Measurements from ENCODE around the gene TERT. TPM values are rescaled to one million over a fixed set of nuclear protein-coding genes. Genes with fewer than 3 reads are reported as not detected.
"Not testable (repeated sequence)": the region's sequence is repeated elsewhere in the genome, so short reads cannot be mapped to it uniquely, and the experiment has no call there.

The TERT gene
- total and polyA plus RNA-seq, 5 donors from 2014 or later = 0.22 TPM; not detected in 4

DNA sequence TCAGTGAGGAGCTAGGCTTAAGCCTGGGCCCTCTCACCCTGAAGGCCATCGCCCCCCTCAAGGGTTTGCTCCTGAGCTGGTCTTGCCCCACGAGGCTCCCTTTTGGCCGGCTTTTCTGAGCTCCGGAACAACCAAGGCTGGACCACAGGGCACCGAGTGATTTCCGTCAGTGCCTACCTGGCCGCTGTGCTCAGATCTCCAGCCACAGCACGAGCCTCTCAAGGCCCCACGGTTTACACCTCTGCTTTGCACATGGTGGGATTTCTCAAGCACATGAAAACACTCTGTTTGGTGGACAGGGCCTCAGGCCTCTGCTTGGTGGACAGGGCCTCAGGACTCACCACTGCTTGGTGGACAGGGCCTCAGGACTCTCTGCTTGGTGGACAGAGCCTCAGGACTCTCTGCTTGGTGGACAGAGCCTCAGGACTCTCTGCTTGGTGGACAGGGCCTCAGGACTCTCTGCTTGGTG lies 34.3 kb upstream of the TERT start:
- H3K4me1 ChIP-seq (ENCODE audit: control insufficient read depth, insufficient read depth, low read length, poor library complexity, severe bottlenecking) = no peaks in the 10 kb centered on the region
- no peaks in the 10 kb centered on the region for H3K27me3 Mint-ChIP-seq
- no peak overlapping the region for H3K27ac Mint-ChIP-seq
- ATAC-seq (ENCODE audit: low read depth in 2 of 2) = no peak
- no peak for DNase-seq
- no peak overlapping the region for H3K27ac ChIP-seq (ENCODE audit: insufficient read depth, low read length, poor library complexity, severe bottlenecking)
- no peak overlapping the region for H3K4me3 Mint-ChIP-seq
- no peaks in the 10 kb centered on the region for H3K27me3 ChIP-seq (ENCODE audit: control insufficient read depth, insufficient read depth, low read length)
- peaks cover 36% of the 10 kb centered on the region for H3K36me3 Mint-ChIP-seq
- peaks cover 0 to 14% (median 3%) of the 10 kb centered on the region in 4 donors for H3K4me1 Mint-ChIP-seq
- peaks cover 60% of the 10 kb centered on the region for H3K36me3 ChIP-seq (ENCODE audit: control insufficient read depth, insufficient read depth, low read length)
- no peak overlapping the region for H3K4me3 ChIP-seq (ENCODE audit: low read depth, low read length)
- H3K9me3 ChIP-seq (ENCODE audit: control insufficient read depth in 2 of 2, low read length in 2 of 2) = no peaks in the 10 kb centered on the region
- H3K9me3 Mint-ChIP-seq = no peaks in the 10 kb centered on the region

GRCh38 chr5:1328237-1329110 lies 33.6 kb upstream of the TERT start:
- not testable (repeated sequence) for H3K9me3 Mint-ChIP-seq; H3K27me3 Mint-ChIP-seq; H3K27ac ChIP-seq (ENCODE audit: insufficient read depth, low read length, poor library complexity, severe bottlenecking); H3K9me3 ChIP-seq (ENCODE audit: control insufficient read depth in 2 of 2, low read length in 2 of 2); DNase-seq; ATAC-seq (ENCODE audit: low read depth in 2 of 2); H3K4me3 ChIP-seq (ENCODE audit: low read depth, low read length); H3K4me3 Mint-ChIP-seq; H3K27me3 ChIP-seq (ENCODE audit: control insufficient read depth, insufficient read depth, low read length); H3K4me1 ChIP-seq (ENCODE audit: control insufficient read depth, insufficient read depth, low read length, poor library complexity, severe bottlenecking)
- peaks cover 41% of the 10 kb centered on the region for H3K36me3 Mint-ChIP-seq
- H3K4me1 Mint-ChIP-seq = peaks cover 0 to 14% (median 3%) of the 10 kb centered on the region in 4 donors
- H3K27ac Mint-ChIP-seq = peak overlapping the region in 2 of 3 donors; percentile 32 to 81
- peaks cover 54% of the 10 kb centered on the region for H3K36me3 ChIP-seq (ENCODE audit: control insufficient read depth, insufficient read depth, low read length)

GRCh38 chr5:1326901-1327756 lies 32.3 kb upstream of the TERT start:
- not testable (repeated sequence) for DNase-seq; H3K27me3 ChIP-seq (ENCODE audit: control insufficient read depth, insufficient read depth, low read length); H3K9me3 Mint-ChIP-seq; H3K4me3 Mint-ChIP-seq; H3K27ac Mint-ChIP-seq; H3K27me3 Mint-ChIP-seq; H3K4me1 ChIP-seq (ENCODE audit: control insufficient read depth, insufficient read depth, low read length, poor library complexity, severe bottlenecking); H3K4me3 ChIP-seq (ENCODE audit: low read depth, low read length); H3K9me3 ChIP-seq (ENCODE audit: control insufficient read depth in 2 of 2, low read length in 2 of 2); H3K27ac ChIP-seq (ENCODE audit: insufficient read depth, low read length, poor library complexity, severe bottlenecking); ATAC-seq (ENCODE audit: low read depth in 2 of 2)
- Mint-ChIP-seq H3K36me3 (peaks cover 34% of the 10 kb centered on the region), H3K4me1 (peaks cover 0 to 14% (median 3%) of the 10 kb centered on the region in 4 donors)
- H3K36me3 ChIP-seq (ENCODE audit: control insufficient read depth, insufficient read depth, low read length) = peaks cover 51% of the 10 kb centered on the region

- H3K27ac Mint-ChIP-seq; H3K4me1 ChIP-seq (ENCODE audit: control insufficient read depth, insufficient read depth, low read length, poor library complexity, severe bottlenecking); DNase-seq; ATAC-seq (ENCODE audit: low read depth in 2 of 2); H3K27me3 Mint-ChIP-seq; H3K9me3 ChIP-seq (ENCODE audit: control insufficient read depth in 2 of 2, low read length in 2 of 2); H3K4me3 Mint-ChIP-seq; H3K4me3 ChIP-seq (ENCODE audit: low read depth, low read length); H3K9me3 Mint-ChIP-seq; H3K27ac ChIP-seq (ENCODE audit: insufficient read depth, low read length, poor library complexity, severe bottlenecking); H3K27me3 ChIP-seq (ENCODE audit: control insufficient read depth, insufficient read depth, low read length): not testable (repeated sequence)
- peaks cover 47% of the 10 kb centered on the region for H3K36me3 ChIP-seq (ENCODE audit: control insufficient read depth, insufficient read depth, low read length)
- Mint-ChIP-seq H3K36me3 (peaks cover 29% of the 10 kb centered on the region), H3K4me1 (peaks cover 0 to 12% (median 2%) of the 10 kb centered on the region in 4 donors)
Measured at GRCh38 chr5:1326532-1326875, 31.6 kb upstream of the TERT start.

DNA sequence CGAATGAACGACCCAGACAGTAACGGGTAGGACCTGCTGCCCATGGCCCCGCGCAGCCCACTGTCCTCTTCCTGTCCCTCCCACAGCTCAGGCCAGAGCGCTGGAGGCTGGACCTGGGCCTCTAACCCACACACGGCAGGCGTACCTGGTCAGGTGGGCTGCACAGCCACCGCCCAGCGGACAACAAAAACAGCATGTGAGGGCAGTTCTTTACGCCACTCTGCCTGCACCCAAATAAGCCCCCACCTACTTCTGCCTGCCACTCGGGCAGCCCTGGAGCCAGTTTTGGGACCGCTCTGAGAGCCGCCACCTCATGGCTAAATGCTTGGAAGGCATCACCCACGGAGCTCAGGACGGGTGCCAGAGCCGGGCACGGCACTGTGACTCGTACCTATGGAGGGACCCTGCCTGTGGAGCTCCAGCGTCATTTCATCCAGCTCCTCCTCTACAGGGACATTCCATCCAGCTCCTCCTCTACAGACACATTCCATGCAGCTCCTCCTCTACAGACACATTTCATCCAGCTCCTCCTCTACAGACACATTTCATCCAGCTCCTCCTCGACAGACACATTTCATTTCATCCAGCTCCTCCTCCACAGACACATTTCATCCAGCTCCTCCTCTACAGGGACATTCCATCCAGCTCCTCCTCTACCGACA lies 31.1 kb upstream of the TERT start:
- H3K27ac Mint-ChIP-seq = no peak overlapping the region
- DNase-seq = no peak
- no peak overlapping the region for H3K27ac ChIP-seq (ENCODE audit: insufficient read depth, low read length, poor library complexity, severe bottlenecking)
- H3K9me3 ChIP-seq (ENCODE audit: control insufficient read depth in 2 of 2, low read length in 2 of 2) = no peaks in the 10 kb centered on the region
- H3K36me3 ChIP-seq (ENCODE audit: control insufficient read depth, insufficient read depth, low read length) = peaks cover 47% of the 10 kb centered on the region
- no peaks in the 10 kb centered on the region for H3K9me3 Mint-ChIP-seq
- peaks cover 33% of the 10 kb centered on the region for H3K36me3 Mint-ChIP-seq
- H3K4me1 ChIP-seq (ENCODE audit: control insufficient read depth, insufficient read depth, low read length, poor library complexity, severe bottlenecking) = no peaks in the 10 kb centered on the region
- peaks cover 0 to 12% (median 2%) of the 10 kb centered on the region in 4 donors for H3K4me1 Mint-ChIP-seq
- H3K4me3 ChIP-seq (ENCODE audit: low read depth, low read length) = no peak overlapping the region
- H3K4me3 Mint-ChIP-seq = no peak overlapping the region
- no peak for ATAC-seq (ENCODE audit: low read depth in 2 of 2)
- H3K27me3 Mint-ChIP-seq = no peaks in the 10 kb centered on the region
- no peaks in the 10 kb centered on the region for H3K27me3 ChIP-seq (ENCODE audit: control insufficient read depth, insufficient read depth, low read length)

DNA sequence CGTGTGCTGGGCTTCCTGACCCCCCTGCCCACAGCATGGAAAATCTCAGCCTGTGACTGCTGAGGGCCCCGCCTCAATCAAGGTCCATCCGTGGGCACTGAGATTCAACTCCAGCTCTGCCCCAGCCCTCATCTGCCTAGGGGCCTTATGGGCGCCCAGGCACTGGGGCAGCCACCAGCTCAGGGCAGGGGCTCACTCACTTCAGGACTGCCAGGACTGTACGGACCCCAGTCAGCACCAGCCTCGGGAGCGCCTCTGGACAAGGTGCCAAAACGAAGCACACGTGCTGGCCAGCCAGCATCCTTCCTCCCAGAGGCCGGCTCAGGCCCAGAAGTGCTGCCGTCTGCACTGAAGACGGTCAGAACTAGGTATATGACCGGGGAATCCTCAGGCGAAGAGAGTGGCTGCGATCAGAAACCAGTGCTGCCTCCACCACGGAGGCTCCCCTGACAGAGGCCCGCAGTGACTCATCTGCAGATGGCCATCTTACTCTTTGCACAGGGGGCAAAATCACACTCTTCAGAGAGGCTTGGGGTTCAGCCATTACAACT lies 30.4 kb upstream of the TERT start:
- Mint-ChIP-seq H3K27ac (no peak overlapping the region), H3K27me3 (no peaks in the 10 kb centered on the region), H3K36me3 (peaks cover 29% of the 10 kb centered on the region), H3K4me3 (no peak overlapping the region), H3K4me1 (peaks cover 0 to 10% (median 2%) of the 10 kb centered on the region in 4 donors), H3K9me3 (no peaks in the 10 kb centered on the region)
- no peak for DNase-seq
- Histone ChIP-seq H3K27me3 (ENCODE audit: control insufficient read depth, insufficient read depth, low read length) (no peaks in the 10 kb centered on the region), H3K27ac (ENCODE audit: insufficient read depth, low read length, poor library complexity, severe bottlenecking) (no peak overlapping the region), H3K9me3 (ENCODE audit: control insufficient read depth in 2 of 2, low read length in 2 of 2) (no peaks in the 10 kb centered on the region), H3K4me3 (ENCODE audit: low read depth, low read length) (no peak overlapping the region), H3K4me1 (ENCODE audit: control insufficient read depth, insufficient read depth, low read length, poor library complexity, severe bottlenecking) (no peaks in the 10 kb centered on the region), H3K36me3 (ENCODE audit: control insufficient read depth, insufficient read depth, low read length) (peaks cover 47% of the 10 kb centered on the region)
- no peak for ATAC-seq (ENCODE audit: low read depth in 2 of 2)

- no peak for DNase-seq
- H3K27me3 ChIP-seq (ENCODE audit: control insufficient read depth, insufficient read depth, low read length) = no peaks in the 10 kb centered on the region
- Mint-ChIP-seq H3K9me3 (no peaks in the 10 kb centered on the region), H3K4me1 (peaks cover 0 to 9% (median 2%) of the 10 kb centered on the region in 4 donors), H3K27me3 (no peaks in the 10 kb centered on the region), H3K4me3 (no peak overlapping the region), H3K27ac (no peak overlapping the region), H3K36me3 (peaks cover 29% of the 10 kb centered on the region)
- peaks cover 45% of the 10 kb centered on the region for H3K36me3 ChIP-seq (ENCODE audit: control insufficient read depth, insufficient read depth, low read length)
- no peaks in the 10 kb centered on the region for H3K4me1 ChIP-seq (ENCODE audit: control insufficient read depth, insufficient read depth, low read length, poor library complexity, severe bottlenecking)
- no peak for ATAC-seq (ENCODE audit: low read depth in 2 of 2)
- H3K9me3 ChIP-seq (ENCODE audit: control insufficient read depth in 2 of 2, low read length in 2 of 2) = no peaks in the 10 kb centered on the region
- no peak overlapping the region for H3K4me3 ChIP-seq (ENCODE audit: low read depth, low read length)
- H3K27ac ChIP-seq (ENCODE audit: insufficient read depth, low read length, poor library complexity, severe bottlenecking) = no peak overlapping the region
Measured at GRCh38 chr5:1324719-1325190, 29.9 kb upstream of the TERT start.

All from CD4-positive, CD25-positive, alpha-beta regulatory T cell (primary cell).